LoVo (cell line): ENCODE measurements around the gene NANOGP8.

Experiments
- DNase-seq: peaks from one replicate; pipeline ENCODE4 v3.0.0-alpha.2; 2016; ENCODE audit warnings: low spot score

NANOGP8 gene

DNA sequence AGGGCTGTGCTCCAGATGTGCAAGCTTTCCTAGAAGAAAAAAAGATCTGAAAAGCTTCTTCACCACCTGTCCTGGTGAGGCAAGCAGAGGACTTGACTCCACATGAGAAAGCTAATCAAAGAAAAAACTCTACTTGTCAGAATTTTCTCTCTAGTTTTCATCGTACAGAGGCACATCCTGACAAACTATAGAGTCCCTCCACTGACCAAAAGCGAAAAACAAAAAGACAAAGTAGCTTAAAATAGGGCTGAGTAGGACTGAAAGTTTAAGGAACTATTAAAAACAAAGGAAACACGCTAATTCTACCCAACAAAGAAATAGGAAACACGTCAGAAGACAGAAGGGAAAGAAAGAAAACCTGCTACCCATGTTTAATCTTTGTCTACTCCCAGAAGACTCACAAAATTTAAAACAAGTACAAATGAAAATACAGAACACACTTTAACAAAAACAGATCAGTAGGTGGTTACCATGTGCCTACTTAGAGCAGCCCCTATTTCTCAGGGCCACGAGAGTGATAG is 26.5 kb downstream of the NANOGP8 start:
- no peak for DNase-seq

DNA sequence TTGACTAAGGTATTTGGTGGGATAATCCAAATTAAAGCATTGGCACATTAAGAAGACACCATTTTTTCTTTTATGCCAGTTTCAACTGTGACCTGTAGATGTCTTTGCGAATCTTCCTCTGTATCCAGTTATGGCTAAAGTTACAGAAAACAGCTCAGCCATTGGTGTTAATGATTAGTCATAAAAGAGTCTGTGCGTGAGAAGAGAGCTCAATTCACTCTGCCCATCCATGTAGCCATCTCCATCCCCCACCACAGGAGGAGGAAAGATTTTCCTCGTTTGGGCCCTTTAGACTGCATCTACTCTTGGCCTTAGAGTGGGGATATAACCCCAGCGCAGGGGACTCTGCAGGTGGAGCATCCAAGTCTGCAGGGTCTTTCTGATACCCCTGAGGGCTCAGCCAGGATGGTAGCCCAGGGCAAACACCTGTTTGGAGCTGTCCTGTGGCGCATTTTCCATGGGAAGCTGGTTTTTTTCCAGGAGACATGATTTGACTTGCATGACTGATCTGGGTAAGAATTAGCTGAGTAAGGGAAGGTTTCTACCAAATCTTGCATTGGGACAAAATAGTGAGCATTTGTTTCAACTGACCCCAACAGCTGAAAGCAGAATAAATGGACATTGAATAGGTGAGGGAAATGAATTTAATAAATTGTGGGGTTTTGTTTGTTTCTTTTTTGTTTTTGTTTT is 29.5 kb downstream of the NANOGP8 start:
- DNase-seq = no peak

DNA sequence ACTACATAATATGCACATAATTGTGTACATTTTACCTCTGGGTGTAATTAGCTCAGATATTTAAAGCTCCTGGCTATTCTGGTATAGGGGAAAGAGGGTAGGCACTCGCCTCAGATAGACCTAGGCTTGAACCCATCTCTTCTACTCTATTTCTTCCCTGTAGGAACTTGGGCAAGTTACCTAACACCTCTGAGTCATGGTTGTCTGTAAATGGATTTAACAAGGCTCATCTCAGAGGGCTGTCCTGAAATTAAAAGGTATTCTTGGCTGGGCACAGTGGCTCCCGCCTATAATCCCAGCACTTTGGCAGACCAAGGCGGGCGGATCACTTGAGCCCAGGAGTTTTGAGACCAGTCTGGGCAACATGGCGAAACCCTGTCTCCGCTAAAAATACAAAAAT is 30.7 kb downstream of the NANOGP8 start:
- DNase-seq = no peak

DNA sequence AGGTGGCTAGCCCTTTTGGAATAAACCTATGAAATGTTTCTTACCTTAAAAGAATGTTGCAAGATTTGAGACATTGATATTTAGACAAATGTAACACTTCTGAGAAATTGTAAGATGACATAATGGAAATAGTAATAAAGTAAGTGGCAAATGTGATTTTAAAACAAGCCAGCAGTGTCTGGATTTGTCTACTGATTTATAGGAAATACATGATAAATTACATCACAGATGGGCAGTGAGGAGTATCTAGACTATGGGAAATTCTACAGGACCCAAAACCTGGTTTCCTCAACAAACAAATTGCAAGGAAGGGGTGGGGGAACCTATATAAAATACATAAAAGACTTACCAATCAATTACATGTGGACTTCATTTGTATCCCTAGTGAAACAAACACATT is 37.1 kb downstream of the NANOGP8 start:
- DNase-seq = no peak

DNA sequence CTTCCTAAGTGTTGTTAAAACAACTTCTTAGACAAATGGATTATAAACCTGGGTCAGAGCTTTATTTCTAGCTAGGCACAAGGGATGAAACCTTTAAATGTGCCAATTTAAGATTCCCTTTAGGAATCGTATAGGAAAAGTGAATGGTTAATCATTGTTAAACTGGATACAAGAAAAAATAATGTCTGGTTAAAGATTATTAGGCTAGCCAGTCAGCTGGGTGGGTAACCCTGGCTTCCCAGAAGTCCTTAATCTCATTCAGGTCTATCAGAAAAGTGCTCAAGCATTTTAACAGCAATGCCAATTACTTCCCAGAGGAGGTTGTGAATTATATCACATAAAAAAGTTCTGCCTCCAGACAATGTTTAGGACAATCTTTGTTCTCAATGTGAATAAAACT is 37.6 kb downstream of the NANOGP8 start:
- no peak for DNase-seq

DNA sequence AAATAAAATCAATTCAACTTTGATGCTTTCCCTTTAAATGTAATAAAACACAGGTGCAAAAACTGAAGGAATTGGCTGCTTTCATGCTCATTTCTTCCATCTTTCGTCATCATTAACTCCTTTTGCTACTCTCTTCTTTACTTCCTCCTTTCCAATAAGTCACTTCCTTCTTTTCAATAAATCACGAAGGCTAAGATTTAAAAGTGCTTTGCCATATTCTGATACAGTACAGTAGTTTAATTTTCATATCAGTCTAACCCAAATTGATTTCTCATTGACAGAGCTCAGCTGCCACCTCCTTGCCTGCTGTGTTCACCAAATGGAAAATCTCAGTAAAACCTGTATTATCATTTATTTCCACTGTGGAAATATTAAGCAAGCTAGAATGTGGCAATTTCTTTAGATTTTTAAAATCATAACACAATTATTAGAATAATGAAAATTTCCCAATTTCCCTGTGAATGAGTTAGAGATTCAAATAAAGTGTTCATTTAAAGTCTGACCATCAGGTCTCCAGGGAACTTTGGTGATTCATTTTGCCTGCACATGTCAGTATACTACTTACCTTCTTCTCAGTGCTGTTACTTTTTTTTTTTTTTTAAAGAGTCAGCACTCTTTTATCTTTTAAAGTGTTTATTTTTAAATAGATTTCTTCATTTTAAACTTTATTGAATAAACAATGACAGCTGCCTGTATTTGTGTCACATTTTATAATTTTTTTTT is 41.6 kb downstream of the NANOGP8 start:
- no peak for DNase-seq

DNA sequence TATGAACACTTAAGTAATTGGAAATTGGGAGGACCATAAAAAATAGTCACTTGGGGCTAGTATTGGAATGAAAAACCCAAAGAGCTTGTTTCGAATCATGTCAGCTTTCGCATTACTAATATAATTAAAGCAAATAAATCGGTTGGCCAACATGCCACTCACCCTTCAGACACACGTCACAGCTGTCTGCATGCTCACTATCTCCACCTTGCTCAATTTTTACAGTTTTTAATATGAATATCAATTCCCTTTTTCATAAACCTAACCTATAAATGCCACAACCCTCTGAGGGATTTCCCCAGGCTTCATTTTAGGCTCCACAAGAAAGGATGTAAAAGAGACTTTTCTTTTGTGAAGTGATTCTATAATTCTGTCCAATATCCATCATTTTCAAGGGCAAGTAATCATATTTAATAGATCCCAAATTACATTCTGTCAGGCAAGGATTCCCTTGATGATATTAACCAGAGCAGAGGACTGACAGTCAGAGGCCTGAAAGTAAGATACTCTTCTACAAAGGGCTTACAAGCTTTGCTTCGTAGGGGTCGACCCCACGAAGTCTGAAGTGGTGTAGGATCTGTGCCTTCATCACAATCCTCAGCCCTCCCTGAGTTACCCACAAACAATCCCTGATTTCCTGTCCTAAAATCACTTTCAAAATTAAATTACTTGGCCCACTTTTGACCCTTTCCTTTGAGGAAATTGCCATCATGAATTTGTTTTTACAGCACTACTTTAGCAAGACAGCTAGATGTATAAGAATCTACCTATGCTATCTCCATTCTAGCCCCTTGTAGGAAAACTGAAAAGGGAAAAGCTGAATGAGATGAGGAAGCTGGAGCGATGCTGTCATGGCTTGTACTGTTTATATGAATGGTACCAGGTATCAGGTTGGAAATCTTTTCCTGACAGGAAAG is 44.5 kb downstream of the NANOGP8 start:
- no peak for DNase-seq

DNA sequence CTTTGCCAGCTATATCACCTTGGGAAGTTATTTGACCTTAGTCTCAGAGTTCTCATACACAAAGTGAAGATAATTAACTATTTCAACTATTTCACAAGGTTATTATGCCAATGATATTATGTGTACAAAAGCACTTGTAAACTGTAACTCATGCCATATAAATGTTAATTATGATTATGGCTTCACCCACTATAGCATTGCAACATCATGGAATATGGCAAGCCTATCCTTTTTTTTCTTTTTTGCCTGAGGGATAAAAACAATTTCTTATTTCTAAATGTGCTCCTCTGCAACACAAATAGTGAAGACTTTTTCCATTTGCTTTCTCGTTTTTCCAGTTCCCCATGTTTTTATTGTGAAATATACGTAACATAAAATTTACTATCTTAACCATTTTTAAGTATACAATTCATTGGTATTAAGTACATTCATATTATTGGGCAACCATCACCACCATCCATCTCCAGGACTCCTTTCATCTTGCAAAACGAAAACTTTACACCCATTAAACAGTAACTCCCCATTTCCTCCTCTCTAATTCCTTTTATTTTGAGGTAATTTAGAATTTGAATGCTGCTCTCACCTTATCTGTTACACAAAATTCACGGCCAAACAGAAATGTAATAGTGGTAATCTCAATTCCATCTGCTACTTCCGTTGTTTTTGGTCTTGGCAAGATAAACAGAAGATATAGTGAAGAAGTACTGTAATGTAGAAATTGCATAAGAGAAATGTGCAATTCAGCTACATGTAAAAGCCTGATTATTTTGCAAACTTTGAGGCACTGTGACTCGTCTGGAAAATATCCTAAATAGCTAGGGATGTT is 46.3 kb downstream of the NANOGP8 start:
- DNase-seq = no peak
